Measurements from ENCODE around the gene SLC37A2. TPM values are rescaled to one million over a fixed set of nuclear protein-coding genes. Genes with fewer than 3 reads are reported as not detected.
"Not testable (repeated sequence)": the region's sequence is repeated elsewhere in the genome, so short reads cannot be mapped to it uniquely, and the experiment has no call there.

Gene SLC37A2
- total and polyA plus RNA-seq, 2 of the 13 experiments (the other 11 are each of a cell fraction or from before 2014, with no cell fraction given) = 4.6 to 7.1 TPM

- TF ChIP-seq ZNF496 (CRISPR knock-in tag; IDR thresholded peaks at IDR 0.05; ENCODE audit: insufficient replicate concordance) (no peak), EEA1 (CRISPR knock-in tag; IDR thresholded peaks at IDR 0.05; ENCODE audit: borderline replicate concordance) (no peak), ZSCAN12 (CRISPR knock-in tag; IDR thresholded peaks at IDR 0.05) (no peak), AHDC1 (CRISPR knock-in tag; IDR thresholded peaks at IDR 0.05; ENCODE audit: borderline replicate concordance) (no peak), NFYC (CRISPR knock-in tag; IDR thresholded peaks at IDR 0.05) (no peak), ZNF746 (CRISPR knock-in tag; IDR thresholded peaks at IDR 0.05) (no peak), ZNF749 (CRISPR knock-in tag; IDR thresholded peaks at IDR 0.05; ENCODE audit: borderline replicate concordance) (no peak), ZNF576 (CRISPR knock-in tag; IDR thresholded peaks at IDR 0.05) (no peak), ZNF224 (CRISPR knock-in tag; IDR thresholded peaks at IDR 0.05) (no peak)
Observed at GRCh38 chr11:125025968-125026367, 37.1 kb upstream of the SLC37A2 start (continued).

GRCh38 chr11:125029431-125029830 lies 33.7 kb upstream of the SLC37A2 start:
- H3K36me3 ChIP-seq (replicated peaks in 1 of 2; ENCODE audit: control insufficient read depth in 1 of 2, insufficient read depth in 2 of 2, low read length in 2 of 2); H3K4me3 ChIP-seq (replicated peaks in 1 of 3; ENCODE audit: insufficient read depth in 1 of 3, low read depth in 2 of 3, low read length in 3 of 3); ATAC-seq; H4K20me1 ChIP-seq (ENCODE audit: insufficient read depth, low read length); in situ Hi-C loops (cut with HindIII; ENCODE audit: extremely low pct_ligation_motif_present, low pct_unique_long_range_greater_than_20kb); BruUV-seq (replicated peaks); H3K79me2 ChIP-seq (ENCODE audit: insufficient read depth, low read length); intact Hi-C loops (cut with micrococcal nuclease; ENCODE audit: unreplicated experiment); H3K9ac ChIP-seq (ENCODE audit: insufficient read depth, low read depth, low read length); H3K9me3 ChIP-seq (ENCODE audit: low read length); CTCF ChIA-PET (ENCODE audit: low intra/inter-chr PET ratio, low total read pairs); H3K27ac ChIP-seq (ENCODE audit: extremely low read length, insufficient read depth, low read length); H3K27me3 ChIP-seq (ENCODE audit: control insufficient read depth in 1 of 2, insufficient read depth in 2 of 2, low read length in 2 of 2); H3K4me1 ChIP-seq (ENCODE audit: insufficient read depth, low read length); H2AFZ ChIP-seq (ENCODE audit: low read length); FAIRE-seq; DNase-seq (ENCODE audit: low spot score); H3K4me2 ChIP-seq (ENCODE audit: low read depth, low read length); POLR2A ChIA-PET: not testable (repeated sequence)
- WGBS (ENCODE audit: low lambda C conversion rate) = 46% methylated on average over 1 of the region's 1 CpG
